Cortex of kidney (tissue), 1 donor: ENCODE results near the gene ZNF75A.
"Not testable (repeated sequence)": the region's sequence is repeated elsewhere in the genome, so short reads cannot be mapped to it uniquely, and the experiment has no call there.

Source experiments
- DNase-seq: peaks from one replicate; lab custom pipeline; 2025; lab: John Stamatoyannopoulos, UW

ZNF75A gene

DNA sequence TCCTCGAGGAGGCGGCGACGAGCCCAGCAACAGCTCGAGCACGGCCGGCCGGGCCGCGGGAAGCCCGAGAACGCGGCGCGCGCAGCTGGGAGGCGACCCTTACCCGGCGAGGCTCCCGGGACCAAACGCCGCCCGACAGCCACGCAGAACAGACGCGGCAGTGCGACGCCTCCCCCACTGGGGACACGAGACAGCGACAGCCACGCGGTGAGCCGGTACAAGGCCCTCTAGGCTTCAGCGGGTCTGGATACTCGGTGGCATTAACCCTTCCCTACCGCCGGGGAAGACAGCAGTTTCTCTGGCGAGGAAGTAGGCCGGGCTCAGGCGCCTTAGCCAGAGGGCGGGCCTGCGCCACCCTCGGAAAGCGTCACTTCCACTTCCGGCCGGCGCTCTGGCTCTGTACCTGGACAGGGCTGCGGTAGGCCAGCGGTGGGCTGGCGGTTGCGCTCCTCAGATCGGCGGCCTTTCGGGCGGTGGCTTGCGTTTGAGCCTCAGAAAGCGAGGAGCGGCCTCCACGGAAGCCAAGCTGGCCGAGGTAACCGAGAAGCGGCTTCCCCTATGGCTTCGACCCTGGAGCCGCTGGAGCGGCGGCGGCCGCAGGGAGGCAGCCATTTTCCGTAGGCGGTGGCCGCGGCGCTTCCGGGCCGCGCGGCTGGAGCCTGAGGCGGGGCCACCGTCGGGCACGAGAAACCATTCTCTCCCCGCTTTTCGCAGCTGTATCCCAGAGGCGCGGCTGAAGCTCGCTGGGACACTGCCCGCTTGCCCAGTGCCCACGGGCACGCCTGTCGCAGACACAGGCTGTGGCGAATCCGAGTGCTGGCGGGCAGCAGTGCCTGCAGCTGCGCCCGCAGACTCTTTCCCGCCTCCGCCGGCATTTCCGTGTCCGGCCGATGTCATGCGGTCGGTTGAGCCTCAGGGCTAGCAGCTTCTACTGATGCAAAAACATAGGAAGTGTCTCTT, at the start of gene ZNF75A, which contains the start of gene TIGD7:
ZNF75A (plus strand) TSS at position 389 of the 960 bp plus-strand sequence. CDS start 2,932 bp downstream, outside the sequence.
TIGD7 (minus strand) TSS at position 322 of the 960 bp plus-strand sequence. CDS start 4,816 bp downstream, outside the sequence.
- no peak for DNase-seq

DNA sequence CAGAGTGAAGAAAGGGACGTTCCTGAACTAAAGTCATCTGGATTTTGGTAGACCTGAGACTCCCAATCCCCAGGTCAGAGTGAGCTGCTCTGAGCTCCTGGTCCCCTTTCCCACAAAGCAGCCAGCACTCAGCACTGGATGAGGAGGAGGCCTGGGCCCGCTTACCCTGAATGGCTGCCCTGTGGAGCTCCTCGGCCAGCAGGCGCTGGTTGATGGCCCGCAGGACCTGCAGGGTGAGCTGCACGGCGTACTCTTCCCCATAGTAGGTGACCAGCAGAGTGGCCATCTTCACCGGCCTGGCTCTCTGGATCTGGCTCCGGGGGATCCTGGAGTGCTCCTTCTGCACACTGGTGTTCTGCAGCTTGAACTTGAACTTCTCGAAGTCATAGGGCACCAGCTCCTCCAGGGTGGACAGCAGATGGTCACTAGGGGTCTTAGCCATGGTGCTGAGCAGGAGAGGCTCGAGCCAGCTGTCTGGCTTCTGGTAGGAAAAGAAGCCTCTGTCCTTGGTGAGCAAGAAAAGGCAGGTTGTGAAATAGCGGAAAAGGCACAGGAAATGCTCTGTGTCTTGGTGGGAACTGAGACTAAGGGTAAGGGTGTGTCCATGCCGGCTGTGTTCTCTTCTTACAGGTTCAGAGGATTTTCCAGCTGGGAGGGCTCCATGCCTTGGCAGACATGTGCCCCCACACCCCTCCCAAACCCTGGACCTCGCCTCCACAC, 49.0 kb upstream of the ZNF75A start, which contains the start of gene MEFV:
MEFV (minus strand) TSS at position 488 of the 720 bp plus-strand sequence; CDS start at position 442, 46 bp downstream.
- DNase-seq = no peak

- DNase-seq = no peak
These were observed 48.3 kb upstream of the ZNF75A start for GRCh38 chr16:3256866-3257465.

GRCh38 chr16:3259836-3260235, 45.5 kb upstream of the ZNF75A start:
- DNase-seq = no peak

GRCh38 chr16:3262517-3262916, 42.8 kb upstream of the ZNF75A start:
- DNase-seq = no peak

DNA sequence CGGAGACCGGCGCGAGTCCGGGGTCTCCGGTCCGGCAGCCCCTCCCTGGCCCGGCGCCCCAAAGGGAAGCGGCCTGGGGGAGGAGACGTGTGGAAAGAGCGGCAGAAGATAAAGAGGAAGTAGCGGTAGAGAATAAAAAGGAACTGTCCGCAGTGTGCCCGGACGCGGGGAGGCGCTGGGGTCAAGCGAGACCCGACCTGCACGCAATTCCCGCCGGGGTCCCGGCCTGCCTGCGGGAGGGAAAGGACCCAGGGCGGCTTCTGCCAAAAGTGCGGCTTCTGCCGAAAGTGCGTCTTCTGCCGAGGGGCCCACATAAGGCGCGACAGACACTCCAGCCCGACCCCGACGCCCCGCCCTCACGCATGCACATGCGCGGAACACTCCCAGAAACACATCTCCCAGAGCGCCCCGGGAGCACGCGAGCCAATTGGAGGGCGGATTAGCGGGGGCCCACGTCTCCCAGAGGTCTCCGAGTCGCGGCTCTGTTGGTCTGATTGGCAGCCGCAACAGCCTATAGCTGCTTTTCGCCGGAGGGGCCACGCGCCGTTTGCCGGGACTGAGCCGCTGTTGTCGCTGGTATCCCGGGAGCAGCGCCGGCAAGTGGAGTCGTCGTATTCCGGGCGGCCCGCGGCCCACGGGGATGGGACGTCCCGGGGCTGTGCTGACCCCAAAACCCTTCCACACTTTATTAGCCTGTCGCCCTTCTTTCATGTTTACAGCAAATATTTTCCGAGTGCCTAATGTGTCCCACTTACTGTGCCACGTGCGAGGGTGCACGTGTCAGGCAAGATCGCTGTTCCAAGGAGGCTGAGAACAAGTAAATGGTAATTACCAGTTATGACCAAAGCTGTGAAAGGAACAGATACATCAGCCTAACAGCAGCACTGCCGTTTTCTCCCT, 40.9 kb upstream of the ZNF75A start:
- DNase-seq = peak; percentile 63

- no peak for DNase-seq
These were observed 38.3 kb upstream of the ZNF75A start for GRCh38 chr16:3266873-3267537.

- no peak for DNase-seq
These were observed 37.0 kb upstream of the ZNF75A start for GRCh38 chr16:3268294-3268693.

GRCh38 chr16:3270718-3271117, 34.6 kb upstream of the ZNF75A start:
- not testable (repeated sequence) for DNase-seq

- DNase-seq = not testable (repeated sequence)
These were observed 34.0 kb upstream of the ZNF75A start for GRCh38 chr16:3271281-3271680.

DNA sequence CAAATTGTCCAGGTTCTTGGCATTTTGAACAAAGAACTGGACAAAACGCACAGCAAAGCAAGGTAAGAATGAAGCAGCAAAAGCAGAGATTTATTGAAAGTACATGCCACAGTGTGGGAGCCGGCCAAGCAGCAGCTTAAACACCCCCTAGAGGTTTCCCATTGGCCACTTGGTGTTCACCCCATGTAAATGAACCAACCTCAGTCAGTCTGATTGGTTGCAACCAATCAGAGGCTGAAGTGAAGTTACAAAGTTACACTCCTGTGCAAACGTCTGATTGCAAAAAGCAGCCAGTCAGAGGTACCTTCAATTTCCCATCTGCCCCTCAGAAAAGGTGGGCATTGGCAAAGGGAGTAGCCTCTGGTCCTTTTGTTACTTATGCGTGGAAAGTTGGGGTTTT, 30.8 kb upstream of the ZNF75A start:
- DNase-seq = no peak

- no peak for DNase-seq
These were observed 30.4 kb upstream of the ZNF75A start for GRCh38 chr16:3274947-3275346.

DNA sequence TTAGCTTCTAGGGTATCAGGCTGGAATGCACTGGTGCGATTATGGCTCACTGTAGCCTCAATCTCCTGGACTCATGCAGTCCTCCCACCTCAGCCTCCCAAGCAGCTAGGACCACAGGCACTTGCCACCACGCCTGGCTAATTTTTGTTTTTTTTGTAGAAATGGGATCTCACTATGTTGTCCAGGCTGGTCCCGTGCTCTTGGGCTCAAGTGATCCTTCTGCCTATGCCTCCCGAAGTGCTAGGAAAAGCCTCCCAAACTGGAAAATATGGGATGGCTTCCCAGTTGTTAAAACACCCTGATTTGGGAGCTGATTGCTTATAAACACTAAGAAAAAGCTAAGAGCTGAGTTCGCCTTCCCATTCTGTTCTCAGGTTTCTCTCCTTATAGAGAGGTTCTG, 28.6 kb upstream of the ZNF75A start:
- DNase-seq = no peak

DNA sequence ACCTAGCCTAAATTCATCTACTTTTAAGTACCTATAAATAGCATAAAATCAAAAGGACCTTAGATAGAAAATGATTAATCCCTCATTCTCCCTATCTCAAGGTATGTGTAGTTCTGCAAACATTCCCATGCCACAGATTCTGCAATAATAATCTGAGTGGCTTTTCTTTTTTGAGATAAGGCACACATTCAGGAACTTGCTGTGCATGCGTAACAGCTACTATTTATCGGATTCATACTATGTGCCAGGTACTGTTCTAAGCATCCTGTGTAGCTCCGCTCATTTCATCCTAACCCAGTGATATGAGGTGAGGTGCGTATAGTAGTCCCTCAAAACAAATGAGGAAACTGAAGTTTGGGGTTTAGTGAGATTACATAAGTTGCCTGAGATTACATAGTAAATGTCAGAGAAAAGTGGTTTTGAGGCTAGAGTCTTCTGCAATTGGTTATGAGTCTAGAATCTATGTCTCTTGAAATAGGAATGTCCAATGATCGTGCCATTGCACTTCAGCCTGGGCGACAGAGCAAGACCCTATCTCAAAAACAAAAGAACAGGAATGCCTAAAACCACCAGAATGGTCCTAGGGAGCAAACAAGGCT, 24.0 kb upstream of the ZNF75A start:
- no peak for DNase-seq

DNA sequence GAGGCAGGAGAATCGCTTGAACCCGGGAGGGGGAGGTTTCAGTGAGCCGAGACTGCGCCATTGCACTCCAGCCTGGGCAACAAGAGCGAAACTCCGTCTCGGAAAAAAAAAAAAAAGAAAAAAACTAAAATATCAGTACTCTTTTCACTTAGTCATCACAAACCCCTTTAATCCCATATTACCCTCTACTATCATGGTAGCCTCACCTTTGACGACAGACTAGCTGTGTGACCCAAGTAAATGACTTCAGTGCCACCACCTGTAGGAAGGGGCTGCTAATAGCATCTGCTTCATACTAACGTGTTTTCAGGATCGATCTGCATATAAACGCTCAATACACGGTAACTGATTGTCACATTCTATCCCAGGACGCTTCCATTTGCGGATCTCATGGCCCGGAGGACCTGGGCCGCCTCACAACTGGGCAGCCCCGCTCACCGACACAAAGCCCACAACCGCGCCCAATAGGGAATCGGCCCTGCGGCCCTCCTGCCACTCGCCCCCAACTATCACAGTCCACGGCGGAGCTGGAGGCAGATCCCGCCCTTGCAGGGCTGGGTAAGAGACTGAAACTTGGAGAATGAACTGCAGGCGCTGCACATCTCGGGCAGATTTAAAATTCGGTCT, 23.1 kb upstream of the ZNF75A start:
- DNase-seq = no peak

DNA sequence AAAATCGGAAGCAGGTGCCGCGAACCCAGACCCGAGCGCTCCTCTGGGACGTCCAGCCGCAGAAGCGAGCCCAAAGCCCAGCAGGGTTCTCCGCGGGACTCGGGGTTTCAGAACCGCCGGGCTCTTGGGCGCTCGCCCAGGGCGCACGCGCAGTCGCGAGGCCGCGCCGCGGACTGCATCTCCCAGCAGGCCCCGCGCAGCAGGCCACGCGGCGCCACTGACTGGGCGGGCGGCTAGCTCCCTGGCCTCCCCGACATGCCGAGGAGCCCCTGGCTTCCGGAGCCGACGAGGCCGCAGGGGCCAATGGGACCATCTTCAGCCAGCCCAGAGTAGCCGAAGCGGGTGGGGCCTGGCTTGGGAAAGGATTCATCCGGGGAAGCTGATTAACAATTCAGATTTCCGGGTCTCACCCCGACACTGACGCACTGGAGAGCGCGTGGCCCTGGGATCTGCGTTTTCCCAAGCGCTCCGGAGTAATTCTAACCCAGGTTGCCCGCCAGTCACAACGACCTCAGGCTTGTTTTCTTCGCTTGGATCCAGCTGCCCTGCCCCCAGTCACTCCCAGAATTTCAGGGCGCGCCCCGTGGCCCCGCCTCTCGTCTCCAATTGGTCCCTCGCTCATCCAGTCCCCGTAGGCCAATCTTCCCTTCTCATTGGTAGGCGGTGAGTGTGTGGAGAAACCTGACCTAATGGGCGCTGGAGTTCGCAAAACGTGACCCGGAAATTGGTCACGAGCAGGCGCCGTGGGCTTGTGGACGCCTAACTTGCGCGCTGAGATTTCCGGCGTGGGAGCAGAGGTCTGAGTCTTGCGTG, 22.4 kb upstream of the ZNF75A start, which contains the start of gene ZNF263:
ZNF263 (plus strand) TSS at position 762 of the 813 bp plus-strand sequence. CDS start 328 bp downstream, outside the sequence.
- no peak for DNase-seq

GRCh38 chr16:3283543-3284447, 21.5 kb upstream of the ZNF75A start:
- DNase-seq = no peak

DNA sequence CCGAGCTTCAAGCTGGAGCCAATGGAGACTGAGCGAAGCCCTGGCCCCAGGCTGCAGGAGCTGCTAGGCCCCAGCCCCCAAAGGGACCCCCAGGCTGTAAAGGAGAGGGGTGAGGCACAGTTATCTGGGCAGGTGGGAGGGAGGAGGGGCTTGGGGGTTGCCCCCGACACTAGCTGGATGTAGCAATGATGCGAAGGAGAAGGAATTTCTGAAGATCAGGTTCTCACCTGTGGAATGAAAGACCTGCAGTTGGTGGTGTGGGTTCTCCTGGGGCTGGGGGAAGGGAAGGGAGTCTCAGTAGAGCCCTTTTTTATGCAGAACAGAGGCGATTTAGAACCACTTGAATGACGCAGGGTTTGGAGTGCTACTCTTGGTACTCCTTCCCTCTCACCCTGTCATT, 20.2 kb upstream of the ZNF75A start:
- DNase-seq = no peak
